LHCN-M2 (cell line): ENCODE data around the gene CP. TPM values are rescaled to one million over a fixed set of nuclear protein-coding genes. Genes with fewer than 3 reads are reported as not detected.

Experiments
- DNase-seq: peaks from one replicate; pipeline ENCODE4 v3.0.0-alpha.2; 2012; ENCODE audit warnings: low read depth
- total RNA-seq: library from RNA; depleted of rRNA; stranded (reverse); fragments of >200 nt; gene quantifications from 2 replicates; pipeline ENCODE4 v1.2.3, GENCODE V29; 2014

CP gene
- total RNA-seq, 1 experiment from 2014 or later: 0.06 TPM

DNA sequence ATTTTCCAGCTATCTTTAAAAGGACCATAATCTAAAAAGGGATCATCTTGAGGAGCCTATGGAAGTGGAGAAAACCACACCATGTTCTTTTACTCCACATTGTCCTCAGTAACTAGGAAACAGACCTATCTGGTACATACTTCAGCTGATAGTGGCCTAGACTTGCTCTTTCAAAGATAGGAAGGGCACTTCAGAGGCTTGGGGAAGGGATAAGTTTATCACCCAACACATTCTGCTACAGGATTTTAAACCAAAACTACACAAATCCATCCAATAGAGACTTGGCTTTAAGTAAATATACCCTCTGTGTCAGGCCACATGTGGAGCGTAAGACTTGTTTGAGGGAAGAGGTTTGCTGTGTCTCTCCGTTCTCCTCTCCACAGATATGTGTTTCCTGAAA, 35.4 kb downstream of the CP start:
- no peak for DNase-seq

DNA sequence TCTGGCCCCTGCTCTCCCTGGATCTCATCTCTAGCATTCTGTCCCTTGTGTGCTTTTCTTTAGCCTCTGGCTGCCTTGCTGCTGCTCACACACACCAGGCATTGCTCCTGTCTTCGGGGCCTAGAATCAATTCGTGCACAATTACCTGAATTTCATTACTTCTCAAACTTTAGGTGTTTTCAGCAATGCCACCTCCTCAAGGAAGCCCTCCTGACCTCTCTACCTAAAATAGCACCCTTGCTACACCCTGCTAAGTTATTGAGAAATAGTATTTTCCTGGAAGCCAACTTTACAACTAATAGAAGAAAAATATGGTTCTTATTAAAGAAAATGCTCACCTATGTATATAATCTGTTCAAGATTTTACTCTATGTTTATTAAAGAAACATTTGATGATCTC, 40.4 kb downstream of the CP start:
- no peak for DNase-seq

DNA sequence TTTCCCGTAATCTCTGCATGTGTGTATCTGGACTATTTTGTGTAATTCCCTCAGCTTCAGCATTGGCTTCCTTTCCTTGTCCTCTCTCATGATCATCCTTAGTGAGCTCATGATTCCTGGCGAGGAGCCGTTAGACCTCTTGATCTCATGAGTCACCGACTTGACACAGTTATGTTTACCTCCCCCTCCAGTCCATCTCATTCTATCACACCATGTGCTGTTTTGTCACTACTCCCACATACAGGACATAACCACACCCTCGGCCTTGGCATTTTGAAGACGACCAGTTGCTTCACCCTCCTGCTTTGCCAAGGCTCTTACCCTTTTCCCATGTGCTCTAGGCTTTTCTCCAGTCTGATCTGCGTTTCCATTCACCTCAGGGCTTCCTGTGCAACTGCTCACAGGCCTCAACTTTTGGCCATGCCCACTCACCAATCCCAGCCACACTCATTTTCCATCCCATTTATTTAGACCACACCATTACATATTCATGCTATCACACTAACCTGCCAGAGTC, 41.5 kb downstream of the CP start:
- DNase-seq: peak; percentile 100

DNA sequence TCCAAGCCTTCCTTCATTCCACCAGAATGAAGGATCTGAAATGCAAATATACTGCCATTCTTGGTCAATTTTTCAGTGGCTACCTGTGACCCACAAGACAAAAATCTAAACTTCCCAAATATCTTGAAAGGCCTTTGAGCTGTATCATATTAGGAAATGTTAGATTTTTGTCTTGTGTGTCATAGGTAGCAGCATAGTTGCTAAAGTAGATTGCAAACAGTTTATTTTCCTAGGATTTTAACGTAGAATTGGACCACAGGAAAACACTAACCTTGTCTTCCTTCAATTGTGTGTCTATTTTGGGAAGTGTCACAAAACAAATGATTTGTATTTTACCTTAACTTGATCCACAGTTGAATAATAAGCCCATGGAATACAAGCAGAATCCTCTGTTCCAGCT, 42.4 kb downstream of the CP start:
- DNase-seq: peak; percentile 62

DNA sequence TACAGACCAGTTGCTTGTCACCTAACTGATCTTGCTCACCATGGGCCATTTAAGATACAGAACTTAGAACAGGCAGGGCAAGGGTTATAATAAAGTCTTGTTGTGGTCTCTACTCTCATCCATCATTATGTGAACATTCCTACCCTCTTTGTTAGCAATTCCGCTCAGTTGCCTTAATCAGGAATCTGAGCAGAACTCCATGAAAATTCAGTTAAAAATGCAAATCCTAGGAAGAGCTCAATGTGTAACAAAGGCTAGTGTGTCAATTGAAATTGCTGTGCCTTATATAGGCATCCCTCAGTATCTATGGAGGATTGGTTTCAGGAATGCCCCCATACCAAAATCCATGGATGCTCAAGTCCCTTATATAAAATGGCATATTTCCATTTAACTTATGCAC, 44.5 kb downstream of the CP start:
- DNase-seq: no peak

DNA sequence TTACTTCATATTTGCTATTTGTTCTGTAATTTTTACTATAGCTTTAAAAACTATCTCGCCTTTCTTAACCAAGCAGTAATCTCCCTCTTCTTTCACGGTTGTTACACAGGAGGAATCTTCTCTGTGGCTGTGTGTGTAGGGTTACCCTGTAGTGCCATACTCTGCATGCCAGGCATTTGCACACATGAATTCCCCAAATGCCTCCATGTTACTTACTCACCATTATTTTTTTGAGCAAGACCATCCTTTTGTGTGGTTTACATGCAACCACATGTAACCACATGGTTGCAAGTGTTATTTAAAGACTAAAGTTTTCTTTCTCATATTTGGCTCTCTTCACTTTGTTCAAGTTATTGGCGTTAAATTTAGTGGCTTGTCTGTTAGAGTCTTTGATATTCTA, 46.7 kb downstream of the CP start:
- peak; percentile 17 for DNase-seq

DNA sequence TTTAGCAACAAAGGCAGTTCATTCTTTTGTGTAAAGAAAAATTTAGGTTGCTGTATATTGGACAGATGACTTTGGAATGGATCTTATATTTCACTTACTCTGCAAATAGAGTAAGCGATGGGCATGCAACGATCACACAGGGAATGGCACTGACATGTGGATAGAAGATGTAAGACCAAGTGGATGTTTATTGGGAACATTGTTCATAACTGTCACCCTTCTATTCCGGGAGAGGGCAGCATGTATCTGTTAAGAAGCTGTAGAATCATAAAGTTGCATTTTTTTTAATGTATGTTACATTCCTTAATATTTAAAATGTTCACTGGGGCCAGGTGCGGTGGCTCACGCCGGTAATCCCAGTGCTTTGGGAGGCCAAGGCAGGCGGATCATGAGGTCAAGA, 51.0 kb downstream of the CP start:
- DNase-seq: no peak

DNA sequence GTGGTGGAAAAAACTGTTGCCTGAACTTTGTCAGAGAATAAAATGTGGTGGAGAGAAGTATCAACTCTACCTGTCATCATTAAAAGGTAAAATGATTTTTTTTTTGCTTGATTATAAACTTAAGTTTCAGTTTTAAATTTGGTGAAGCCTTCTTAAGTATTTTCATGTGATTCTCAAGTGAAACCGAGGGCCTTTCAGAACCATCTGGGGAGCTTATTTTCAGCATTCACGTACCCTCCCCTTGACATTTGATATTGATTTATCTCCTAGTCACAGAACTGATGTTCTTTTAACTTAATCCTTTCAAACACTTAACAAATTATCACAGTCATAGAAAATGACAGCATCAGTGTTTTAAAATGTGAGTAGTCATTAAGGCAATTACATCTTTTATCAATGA, 53.7 kb downstream of the CP start:
- DNase-seq: no peak

DNA sequence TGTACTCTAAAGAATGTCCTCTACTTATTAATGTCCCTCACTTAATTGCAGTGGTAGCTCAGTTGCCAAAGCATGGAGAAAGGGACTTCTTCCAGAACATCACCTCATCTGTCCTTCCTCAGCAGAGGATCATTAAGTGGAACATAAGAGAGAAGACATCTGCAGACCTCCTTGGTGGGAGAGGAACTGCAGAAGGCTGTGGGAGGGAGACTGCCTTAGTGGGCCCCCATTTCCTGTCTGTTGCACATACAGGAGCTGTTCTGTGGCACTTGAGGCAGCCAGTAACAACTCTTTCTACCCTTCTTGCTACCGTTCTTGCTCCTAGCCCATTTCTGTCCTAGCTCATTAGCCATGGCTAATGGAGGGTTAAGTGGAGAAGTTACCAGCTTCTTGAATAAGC, 58.6 kb downstream of the CP start:
- DNase-seq: no peak

DNA sequence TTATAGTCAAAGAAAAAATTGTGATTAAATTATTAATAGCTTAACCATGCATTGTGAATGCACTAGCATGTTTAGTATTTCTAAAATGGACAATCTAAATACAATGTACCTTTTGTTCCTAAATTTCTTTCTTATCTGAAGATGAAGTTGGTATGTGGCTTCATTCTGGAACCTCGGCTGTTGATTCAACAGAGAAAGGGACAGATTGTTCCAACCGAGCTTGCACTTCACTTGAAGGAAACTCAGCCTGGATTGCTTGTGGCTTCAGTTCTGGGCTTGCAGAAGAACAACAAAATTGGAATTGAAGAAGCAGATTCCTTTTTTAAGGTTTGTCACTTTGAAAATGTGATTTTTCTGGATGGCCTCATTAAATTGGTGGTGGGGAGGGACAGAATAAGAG, 59.6 kb downstream of the CP start:
- no peak for DNase-seq

DNA sequence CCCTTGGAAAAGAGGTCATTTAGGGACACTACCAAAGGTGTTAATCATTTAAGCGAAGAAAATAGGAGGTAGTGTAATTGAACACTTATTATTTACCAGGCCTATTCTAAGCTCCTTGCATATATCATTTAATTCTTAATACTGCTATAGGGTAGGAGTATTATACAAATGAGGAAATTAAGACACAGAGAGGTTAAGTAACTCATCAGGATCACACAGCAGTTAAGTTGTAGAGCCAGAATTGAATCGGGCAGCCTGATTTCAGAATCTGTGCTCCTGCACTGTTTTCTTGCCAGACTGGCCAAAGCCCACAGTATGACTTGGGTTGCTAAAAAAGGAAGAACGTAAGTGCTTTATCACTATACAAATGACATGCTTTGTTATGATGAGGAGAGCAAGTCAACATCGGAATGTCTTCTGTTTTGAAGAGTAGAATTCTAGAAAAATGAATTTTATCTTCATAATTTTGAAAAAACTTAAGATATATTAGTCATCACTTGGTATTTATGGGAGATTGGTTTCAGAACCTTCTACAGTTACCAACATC, 60.8 kb downstream of the CP start:
- DNase-seq: no peak

DNA sequence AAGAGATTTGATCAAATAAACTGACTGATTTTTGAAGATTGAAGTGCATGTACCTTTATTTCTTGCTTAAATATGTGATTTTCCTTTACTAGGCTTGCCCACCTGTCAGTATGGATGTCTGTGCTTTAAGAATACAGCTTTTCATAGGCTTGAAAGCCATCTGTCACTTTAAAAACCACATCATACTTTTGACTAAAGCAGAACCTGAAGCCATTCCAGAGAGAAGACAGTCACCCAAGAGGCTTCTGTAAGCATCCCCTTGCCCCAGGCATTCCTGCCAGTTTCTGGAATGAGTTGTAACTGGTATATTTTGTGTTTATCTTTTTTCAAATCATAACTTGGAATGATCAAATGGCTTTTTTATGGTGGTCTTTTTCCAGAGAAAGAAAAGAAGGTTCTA, 68.2 kb downstream of the CP start:
- no peak for DNase-seq

DNA sequence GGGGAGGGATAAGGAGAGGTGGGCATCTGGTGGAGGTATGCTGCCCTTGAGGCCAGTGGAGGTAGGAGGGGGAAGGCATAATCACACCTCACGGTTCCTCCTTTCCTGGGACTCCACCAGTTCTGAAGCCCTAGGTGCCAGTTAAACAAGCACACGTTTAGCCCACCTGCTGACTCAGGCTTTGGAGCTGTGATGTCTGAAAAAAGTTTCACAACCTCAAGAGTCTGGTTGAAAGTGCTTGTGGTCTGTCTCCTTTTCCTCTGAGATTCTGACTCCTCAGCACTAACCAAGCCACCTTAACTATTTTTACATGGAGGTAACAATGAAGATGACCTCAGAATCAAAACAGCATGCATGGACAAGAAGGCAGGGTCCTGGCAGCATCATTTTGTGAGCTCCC, 69.2 kb downstream of the CP start:
- peak; percentile 75 for DNase-seq

DNA sequence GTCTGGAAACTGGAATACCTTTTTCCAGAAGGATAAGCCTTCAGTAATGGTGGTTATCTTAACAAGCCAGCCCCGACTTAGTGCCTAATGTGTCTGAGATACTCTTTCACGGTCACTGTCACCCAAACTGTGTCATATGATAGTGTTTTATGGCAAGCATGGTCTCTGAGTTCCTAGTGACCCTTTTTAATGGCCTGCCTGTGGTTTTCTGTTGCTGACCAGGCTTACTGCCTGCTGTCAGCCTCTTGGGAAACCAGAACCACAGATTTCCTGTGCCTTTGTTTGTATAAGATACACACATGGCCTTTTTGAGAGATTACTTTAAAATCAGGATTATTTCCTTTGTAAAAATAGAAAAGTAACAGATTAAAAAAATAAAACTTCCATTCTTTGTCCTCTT, 69.8 kb downstream of the CP start:
- DNase-seq: peak; percentile 89

DNA sequence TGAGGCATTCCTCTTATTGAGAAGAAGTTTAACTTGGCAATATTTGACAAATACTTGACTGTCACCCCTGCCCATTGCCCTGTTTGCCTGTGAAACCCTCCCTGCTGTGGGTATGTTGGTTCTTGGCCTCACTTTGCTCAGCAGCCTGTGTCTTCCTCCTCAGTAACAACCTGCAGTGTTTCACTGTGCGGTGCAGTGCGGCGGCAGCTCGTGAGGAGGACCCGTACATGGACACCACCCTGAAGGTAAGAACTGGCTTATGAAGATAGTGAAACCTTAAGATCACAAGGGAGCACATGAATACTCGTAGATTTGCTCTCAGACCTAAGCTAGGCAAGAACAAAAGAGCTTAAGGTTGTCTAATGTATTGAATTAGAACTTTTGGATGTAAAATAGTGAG, 71.2 kb downstream of the CP start:
- DNase-seq: no peak

DNA sequence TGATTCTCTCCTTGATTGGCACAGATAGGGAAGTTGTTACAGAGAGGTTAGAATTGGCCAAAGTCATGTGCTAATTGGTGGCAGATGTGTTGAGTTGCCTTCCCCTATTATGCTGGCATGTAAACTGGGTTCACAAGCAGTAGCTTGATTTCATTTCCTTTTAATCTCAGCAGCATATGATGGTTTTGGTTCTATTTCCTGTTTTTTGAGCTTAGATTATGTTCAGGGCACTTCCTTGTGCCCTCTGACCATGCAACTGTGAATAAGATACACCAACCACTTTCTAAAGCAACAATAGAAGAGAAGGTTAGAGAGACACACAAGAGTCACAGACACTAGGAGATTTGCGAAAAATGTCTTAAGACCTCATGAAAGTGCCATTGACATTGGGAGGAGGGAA, 75.7 kb downstream of the CP start:
- no peak for DNase-seq

DNA sequence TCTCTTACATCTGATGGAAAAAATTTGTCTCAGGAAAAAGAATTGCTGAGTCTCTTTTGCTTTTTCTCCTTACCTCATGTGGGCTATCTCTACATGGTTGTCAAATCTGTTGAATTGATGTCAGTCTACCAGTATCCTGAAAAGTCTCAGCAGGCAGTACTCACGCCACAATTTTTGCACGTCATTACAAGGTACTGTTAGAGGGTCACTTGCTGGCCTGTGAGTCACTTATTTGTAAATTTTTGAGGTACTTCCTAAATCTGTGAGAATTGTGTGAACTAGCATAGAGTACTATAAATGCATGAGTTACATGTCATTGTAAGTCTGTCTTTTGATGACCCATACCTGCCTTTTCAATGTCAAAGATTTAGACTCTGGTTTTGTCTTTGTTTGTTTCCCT, 76.3 kb downstream of the CP start:
- DNase-seq: no peak

DNA sequence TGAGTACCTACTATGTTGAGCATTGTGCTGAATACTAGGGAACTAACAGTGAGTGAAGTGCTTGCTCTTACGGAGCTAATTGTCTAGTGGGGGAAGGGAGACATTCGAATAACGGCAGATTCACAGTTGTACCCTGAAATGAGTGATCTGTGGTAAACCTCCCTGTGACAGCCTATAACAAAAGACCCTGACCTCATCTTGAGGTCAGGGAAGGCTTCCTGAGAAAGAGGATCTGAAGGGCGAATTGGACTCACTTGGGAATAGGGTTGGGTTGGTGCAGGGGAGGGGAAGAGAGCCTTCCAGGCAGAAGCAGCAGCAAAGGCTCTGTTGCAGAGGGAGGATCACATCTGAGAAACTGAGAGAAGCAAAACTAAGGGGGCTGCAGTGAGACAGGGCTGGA, 78.9 kb downstream of the CP start:
- no peak for DNase-seq

DNA sequence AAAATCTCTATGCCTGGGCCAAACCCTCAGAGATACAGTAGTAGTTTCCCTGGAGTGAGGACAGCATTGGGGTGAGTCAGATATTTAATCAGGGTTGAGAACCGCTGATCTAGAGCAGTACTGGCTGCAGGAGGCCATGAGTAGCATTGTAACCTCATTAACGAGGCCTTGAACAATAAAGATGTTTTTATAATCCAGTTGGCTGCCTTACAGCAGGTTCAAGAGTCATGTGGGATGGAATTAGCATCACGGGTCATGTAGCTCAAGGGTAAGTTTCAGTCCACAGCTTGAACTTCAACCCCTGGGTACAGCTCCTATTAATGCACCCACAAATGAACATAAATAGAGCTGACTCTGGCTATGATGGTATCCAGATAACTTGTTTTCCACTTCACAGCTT, 87.1 kb downstream of the CP start:
- no peak for DNase-seq

DNA sequence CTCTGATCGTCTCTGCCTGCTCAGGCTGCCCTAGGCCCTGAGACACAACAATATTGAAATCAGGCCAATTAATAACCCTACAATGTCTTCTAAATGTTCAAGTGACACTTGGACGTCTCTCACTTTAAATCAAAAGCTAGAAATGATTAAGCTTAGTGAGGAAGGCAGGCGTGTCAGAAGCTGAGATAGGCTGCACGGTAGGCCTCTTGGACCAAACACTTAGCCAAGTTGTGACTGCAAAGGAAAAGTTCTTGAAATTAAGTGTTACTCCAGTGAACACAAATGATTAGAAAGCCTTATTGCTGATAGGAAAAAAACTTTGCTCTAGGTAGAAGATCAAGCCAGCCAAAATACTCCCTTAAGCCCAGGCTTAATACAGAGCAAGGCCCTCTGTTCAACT, 90.0 kb downstream of the CP start:
- no peak for DNase-seq

DNA sequence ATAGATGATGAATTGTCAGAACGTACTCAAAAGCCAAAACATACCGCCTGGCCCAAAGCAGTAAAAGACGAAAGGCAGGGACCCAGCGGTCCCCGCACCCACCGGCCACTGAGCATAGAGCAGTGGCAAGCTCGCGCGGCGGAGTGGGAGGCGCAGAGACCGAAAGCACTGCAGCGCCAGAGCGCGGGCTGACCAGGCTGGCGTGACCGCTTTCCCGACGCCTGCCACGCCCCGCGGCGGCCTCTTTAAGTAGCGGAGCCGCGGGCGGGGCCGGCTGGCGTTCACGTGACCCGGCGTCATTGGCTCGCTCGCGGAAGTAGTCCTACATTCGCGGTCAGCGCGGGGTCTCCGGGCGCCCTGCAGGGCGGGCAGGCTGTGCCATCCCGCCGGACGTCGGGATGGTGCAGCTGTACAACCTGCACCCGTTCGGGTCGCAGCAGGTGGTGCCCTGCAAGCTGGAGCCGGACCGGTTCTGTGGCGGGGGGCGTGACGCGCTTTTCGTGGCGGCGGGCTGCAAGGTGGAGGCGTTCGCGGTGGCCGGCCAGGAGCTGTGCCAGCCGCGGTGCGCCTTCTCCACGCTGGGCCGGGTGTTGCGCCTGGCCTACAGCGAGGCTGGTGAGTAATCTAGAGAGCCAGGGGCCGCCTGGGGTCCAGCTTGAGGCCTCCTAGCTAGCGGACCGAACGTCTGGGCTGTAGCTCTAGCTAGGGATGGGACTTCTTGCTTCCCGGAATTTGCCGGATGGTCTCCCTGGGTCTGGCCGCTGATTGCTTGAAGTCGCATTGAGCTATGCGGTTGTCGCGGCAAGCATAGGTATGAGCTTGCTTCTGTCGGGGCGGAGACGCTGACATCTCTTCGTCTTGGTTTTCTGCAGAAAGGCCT, 92.1 kb downstream of the CP start, which contains the start of gene HPS3:
HPS3 (plus strand) TSS at position 313 of the 880 bp plus-strand sequence; CDS start at position 399, 86 bp downstream.
- peak; percentile 90 for DNase-seq

DNA sequence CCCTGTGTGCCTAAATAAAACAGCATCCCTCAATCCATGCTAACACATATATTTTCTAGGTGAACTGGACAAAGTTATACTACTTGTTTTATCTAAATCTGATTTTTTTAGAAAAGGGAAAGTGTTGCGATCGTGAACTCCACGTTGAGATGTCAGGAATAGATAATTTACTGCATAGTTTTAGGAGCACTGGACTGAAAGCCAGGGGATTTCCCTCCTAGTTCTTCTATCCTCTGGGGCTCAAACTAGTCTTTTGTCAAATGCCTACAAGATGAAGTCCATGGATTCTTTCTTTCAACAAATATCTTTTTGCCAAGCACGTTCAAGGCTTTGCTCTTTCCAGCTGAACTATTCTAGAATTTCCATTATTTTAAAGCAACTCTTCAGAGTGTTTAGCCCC, 92.8 kb downstream of the CP start:
- DNase-seq: no peak
